GM19240 (cell line): Measurements from ENCODE around the gene MRPS23.
A peak's percentile ranks its signal among the peaks of the same experiment; 100 is the strongest.

ENCODE experiments used
- DNase-seq: peaks from one replicate; pipeline ENCODE4 v3.0.0; 2011; ENCODE audit warnings: low spot score; ENCODE audit not compliant: insufficient read length

MRPS23 gene

DNA sequence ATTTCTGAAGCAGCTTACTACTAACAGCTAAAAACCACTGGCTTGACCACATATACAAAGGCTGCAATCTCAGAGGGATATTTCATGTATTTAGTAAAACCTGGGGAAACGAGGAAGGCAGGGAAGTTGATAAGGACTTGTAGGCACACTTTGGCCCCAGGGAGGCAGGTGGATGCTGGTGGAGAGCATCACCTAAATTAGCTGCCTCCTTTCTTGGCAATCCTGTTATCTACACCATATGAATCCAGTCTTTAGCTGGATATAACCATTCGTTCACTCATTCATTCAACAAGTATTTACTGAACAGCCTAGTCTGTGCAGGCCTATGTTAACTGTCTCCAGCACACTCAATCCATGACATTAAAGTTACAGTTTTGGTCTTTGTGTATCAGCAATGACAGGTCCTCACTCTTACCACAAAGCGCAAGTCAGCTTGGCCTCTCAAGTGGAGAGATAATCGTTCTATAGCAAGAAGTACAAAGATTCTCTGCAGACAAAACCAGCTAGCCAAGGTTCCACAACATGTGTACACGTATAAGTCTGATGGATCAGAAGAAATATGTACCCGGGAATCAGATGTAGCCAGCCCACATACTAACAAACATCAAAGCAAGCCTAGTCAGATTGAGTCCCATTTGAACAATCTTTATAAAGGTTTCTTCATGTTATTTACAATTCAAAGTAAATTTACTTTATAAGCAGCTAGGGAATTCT lies 10.8 kb downstream of the MRPS23 start:
- no peak for DNase-seq

GRCh38 chr17:57838453-57838852 lies 11.4 kb downstream of the MRPS23 start:
- DNase-seq: no peak

- no peak for DNase-seq
Measured at GRCh38 chr17:57835333-57835900, 14.4 kb downstream of the MRPS23 start.

- no peak for DNase-seq
Measured at GRCh38 chr17:57834146-57834741, 15.6 kb downstream of the MRPS23 start.

DNA sequence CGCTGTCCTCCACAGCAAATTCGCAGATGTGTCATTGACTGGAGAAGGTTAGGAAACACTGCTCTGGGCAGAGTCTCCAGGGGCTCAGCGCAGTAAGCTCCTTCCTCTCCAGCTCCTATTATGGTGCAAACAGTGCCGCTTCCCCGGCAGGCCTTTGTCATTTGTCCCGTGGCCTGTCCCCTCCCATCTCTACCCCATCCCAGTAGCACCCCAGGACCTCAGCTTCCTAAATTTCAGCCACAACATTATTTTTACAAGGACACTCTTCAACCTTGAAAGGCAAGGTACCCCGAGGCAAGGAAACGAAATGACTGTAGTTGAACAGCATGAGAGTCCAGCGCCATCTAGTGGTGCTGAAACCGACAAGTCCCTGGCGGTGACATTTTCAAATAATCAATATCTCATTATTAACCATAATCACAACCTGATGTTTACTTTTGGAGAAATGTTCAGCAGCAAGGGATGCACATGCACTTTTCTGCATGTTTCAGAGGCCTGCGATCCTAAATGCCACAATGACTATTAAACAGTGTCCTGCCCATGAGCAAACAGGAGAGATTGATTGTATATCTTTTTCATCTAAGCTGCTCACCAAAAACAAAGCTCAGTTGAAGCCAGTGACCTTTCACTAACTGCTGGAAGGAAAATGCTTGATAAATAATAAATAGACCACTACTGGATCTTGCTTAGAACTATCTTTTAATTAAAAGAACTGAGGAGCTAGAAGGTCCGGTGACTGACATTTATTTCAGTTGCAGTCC lies 16.5 kb downstream of the MRPS23 start:
- DNase-seq: peak; percentile 50

DNA sequence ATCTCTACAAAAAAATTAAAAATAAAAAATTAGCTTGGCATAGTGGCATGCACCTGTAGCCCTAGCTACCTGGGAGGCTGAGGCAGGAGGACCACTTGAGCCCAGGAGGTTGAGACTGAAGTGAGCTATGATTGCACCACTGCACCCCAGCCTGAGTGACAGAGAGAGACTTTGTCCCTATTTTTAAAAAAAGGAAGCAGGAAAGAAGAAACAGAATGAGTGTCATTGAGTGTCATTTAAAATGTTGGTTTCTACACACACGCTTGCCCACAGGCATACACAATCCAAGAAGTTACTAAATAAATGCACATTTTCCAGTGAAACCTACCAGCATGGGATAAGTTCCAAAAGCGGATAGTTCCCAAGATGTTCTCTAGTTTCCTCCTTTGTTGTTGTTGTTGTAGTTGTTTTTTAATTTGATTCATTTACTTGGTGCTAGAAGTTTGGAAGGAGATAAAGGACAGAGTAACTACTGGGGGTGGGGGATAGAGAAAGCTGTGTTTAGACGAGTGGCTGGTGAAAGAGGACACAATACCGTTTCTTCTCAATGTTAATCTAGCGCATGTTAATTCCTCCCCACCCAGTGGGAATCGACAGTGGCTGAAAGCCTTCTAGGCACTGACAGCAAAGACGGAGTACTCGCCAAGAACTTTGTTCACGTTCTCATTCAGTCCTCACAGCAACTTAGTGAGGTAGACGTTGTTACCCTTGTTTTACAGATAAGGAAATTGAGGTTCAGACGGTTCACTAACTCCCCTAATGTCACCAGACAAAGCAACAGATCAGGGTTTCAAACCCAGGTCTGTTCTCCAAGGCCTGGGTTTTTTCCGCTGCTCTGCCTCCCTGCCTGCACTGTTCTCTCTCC lies 17.3 kb downstream of the MRPS23 start:
- DNase-seq: no peak

DNA sequence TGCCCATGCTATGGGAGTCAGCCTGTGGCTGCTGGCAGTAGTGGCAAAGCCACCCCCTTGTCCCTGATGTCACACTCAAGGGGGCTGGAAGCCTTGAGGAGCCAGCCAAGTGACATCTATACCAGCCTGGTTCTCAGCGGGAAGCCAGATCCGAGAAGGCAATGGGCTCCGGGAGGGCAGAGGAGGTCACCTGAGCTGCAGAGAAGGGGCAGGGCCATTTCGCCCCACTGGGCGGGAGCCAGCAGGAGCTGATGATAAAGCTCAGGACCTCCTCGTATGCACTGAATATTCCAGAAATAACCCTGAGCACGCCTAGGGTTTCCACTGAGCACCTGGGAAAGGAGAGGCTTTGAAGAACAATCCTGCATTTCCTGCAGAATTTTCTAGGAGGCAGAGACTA lies 19.0 kb downstream of the MRPS23 start:
- no peak for DNase-seq

- no peak for DNase-seq
Measured at GRCh38 chr17:57823469-57824401, 26.1 kb downstream of the MRPS23 start.

GRCh38 chr17:57819867-57820266 lies 30.0 kb downstream of the MRPS23 start:
- no peak for DNase-seq

DNA sequence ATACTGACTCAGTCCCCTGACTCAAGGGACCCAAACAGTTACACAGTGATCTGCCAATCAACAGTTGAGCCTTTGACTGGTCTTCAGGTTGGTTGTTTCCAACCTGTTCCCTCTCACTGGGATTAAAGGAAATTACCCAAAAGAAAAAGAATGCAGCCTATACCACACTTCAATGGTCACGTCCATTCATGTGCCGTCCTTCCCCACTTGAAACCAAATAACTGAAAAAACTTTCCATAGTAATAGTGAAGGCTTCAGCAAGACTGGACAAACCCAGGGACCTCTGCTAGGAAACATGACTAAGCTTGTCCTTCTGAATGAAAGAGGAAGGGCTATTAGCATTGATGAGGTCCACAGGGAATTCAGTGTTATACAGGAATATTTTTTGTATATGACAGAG lies 30.6 kb downstream of the MRPS23 start:
- no peak for DNase-seq

DNA sequence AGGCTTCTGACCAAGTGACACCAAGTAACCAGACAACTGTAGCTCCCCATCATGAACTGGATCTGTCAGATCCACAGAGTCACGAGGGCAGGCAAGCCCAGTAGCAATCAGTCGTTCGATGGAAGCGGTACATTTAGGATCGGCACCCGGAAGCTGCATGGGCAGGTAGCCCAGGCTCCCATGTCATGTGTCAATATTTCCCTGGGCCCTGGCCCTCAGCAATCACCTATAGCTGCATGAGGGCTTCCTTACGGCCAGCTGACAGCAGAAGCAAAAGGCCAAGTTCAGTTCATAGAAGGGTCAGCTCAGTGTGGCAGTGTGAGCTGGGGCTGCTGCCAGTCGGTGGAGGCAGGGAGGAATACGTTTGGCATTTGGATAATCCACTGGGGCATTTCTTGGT lies 31.8 kb downstream of the MRPS23 start:
- DNase-seq: no peak

- no peak for DNase-seq
Measured at GRCh38 chr17:57817299-57817698, 32.5 kb downstream of the MRPS23 start.

DNA sequence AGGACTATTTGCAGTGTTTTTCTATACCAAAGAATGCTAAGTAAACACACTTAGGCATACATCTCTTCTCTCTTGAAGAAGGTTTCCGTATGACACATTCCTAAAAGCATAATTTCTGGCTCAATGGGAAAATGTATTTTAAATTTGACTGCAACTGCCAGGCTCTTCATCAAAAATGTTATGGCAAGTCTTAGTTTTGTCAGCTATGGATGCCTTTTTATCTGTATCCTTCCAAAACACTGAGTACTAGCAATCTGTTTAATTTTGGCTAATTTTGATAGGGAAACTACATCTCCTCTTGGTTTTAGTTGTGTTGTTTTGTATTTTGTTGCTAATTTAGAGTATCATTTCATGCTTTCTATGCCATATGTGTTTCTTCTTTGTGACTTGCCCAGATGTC lies 35.4 kb downstream of the MRPS23 start:
- DNase-seq: no peak

GRCh38 chr17:57811638-57812280 lies 38.1 kb downstream of the MRPS23 start:
- DNase-seq: no peak

- DNase-seq: no peak
Measured at GRCh38 chr17:57810721-57811637, 38.9 kb downstream of the MRPS23 start.

DNA sequence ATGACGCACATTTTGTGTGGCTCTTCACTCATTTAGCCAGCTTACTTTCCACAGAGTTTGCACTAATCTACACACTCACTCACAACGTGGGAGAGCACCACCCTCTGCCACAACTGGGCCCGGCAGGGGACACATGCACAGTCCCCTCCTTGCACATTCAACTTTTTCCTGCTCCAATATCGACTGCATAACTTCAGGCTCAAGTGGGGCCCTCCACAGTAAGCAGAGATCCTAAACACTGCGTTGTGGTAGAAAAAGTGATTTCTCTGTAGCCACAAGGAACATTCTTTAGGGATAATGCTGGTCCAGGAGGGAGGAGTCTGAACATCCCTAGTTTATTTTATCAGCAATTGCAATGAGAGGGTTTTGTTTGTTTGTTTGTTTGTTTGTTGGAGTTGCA lies 40.0 kb downstream of the MRPS23 start:
- DNase-seq: no peak

DNA sequence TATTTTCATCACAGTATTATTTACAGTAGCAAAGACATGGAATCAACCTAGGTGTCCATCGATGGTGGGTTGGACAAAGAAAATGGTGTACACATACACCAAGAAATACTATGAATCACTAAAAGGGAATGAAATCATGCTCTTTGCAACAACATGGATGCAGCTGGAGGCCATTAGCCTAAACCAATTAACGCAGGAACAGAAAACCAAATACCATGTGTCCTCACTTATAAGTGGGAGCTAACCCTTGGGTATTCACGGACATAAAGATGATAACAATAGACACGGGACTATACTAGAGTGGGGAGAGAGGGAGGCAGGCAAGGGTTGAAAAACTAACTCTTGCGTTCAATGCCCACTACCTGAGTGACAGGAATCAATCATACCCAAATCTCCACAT lies 41.0 kb downstream of the MRPS23 start:
- DNase-seq: no peak

- DNase-seq: no peak
Measured at GRCh38 chr17:57806167-57806830, 43.5 kb downstream of the MRPS23 start.
